ENCODE measurements around the gene EEF1B2.
"Not testable (repeated sequence)": the region's sequence is repeated elsewhere in the genome, so short reads cannot be mapped to it uniquely, and the experiment has no call there.

The EEF1B2 gene

GRCh38 chr2:206193671-206194357 lies 34.1 kb downstream of the EEF1B2 start:
- no peak for TF ChIP-seq ZFX (IDR thresholded peaks at IDR 0.05)
- TF ChIP-seq CTCF (conservative IDR thresholded peaks at IDR 0.05), result no peak
- no peak overlapping the region for H3K27ac ChIP-seq

- H3K27ac ChIP-seq, result no peak overlapping the region
- TF ChIP-seq CTCF (conservative IDR thresholded peaks at IDR 0.05) (no peak), ZFX (IDR thresholded peaks at IDR 0.05) (no peak)
Observed at GRCh38 chr2:206198677-206199076, 39.0 kb downstream of the EEF1B2 start.

DNA sequence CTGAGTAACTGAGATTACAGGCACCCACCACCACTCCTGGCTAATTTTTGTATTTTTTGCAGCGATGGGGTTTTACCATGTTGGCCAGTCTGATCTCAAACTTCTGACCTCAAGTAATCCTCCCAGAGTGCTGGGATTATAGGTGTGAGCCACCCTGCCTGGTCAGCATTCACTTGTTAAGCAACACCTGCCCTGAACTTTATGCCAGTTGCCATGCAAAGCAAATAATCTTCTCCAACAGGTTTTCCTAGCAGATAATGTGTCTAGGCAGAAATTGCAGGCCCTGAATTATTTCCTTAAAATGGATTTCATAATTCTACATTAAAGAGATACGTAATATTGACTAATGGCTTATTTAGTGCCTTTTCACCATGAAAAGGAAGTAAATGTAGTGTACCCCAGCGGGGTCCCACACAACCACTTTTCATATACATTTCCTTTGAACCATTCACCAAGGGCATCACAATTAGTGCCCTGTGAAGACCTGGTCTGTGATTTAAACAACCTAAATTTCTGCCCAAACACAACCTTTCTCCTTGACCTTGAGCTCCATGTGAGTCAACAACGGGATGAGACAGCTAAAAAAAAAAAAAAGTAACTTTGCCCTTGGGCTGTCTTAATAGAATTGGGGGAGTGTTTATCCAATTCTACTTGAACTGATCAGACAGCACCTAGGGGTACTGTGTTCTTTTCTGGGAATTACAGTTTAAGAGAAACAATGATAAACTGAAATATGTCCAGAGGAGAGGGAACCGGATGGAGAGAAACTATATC lies 41.6 kb downstream of the EEF1B2 start:
- H3K27ac ChIP-seq, result no peak overlapping the region
- no peak for TF ChIP-seq ZFX (IDR thresholded peaks at IDR 0.05)
- no peak for TF ChIP-seq CTCF (conservative IDR thresholded peaks at IDR 0.05)

- TF ChIP-seq ZFX (IDR thresholded peaks at IDR 0.05) (no peak), CTCF (conservative IDR thresholded peaks at IDR 0.05) (no peak)
- no peak overlapping the region for H3K27ac ChIP-seq
Observed at GRCh38 chr2:206202446-206202845, 42.8 kb downstream of the EEF1B2 start.

GRCh38 chr2:206203331-206203730 lies 43.6 kb downstream of the EEF1B2 start:
- no peak for TF ChIP-seq ZFX (IDR thresholded peaks at IDR 0.05)
- no peak for TF ChIP-seq CTCF (conservative IDR thresholded peaks at IDR 0.05)
- no peak overlapping the region for H3K27ac ChIP-seq

DNA sequence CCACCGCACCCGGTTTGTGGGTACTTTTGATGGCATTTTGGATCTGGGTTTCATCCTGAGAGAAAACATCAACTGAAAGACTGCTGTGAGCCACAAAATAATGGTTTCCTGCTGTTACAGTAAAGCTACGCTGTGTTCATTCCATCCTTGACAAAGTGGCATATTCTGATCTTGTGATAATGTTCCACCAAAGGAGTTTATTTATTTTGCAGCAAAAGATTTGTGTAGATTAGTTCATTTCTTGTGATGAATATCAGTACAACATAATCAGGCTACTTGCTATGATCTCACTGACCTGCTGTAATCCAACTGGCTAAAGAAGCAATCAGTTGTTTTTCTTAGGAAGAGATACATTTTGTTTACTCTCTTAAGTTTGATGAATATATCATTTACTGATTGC lies 45.0 kb downstream of the EEF1B2 start:
- no peak overlapping the region for H3K27ac ChIP-seq
- TF ChIP-seq CTCF (conservative IDR thresholded peaks at IDR 0.05) (no peak), ZFX (IDR thresholded peaks at IDR 0.05) (no peak)

- not testable (repeated sequence) for H3K27ac ChIP-seq
Observed at GRCh38 chr2:206207316-206207715, 47.6 kb downstream of the EEF1B2 start.

Measured in C4-2B (cell line).